ENCODE data around the gene KRT13.

KRT13 gene

GRCh38 chr17:41491476-41491875, 13.9 kb downstream of the KRT13 start:
- DNase-seq = no peak

GRCh38 chr17:41490000-41490990, 15.1 kb downstream of the KRT13 start:
- peak; percentile 5 to 14 for DNase-seq

GRCh38 chr17:41489531-41489930, 15.9 kb downstream of the KRT13 start, which contains the start of gene KRT36:
KRT36 (minus strand) TSS chr17:41489910; CDS start chr17:41489864, 46 bp downstream.
- no peak for DNase-seq

GRCh38 chr17:41486809-41487530, 18.4 kb downstream of the KRT13 start:
- DNase-seq = no peak

GRCh38 chr17:41486316-41486715, 19.1 kb downstream of the KRT13 start:
- no peak for DNase-seq

- no peak for DNase-seq
Observed at GRCh38 chr17:41484920-41485904, 20.2 kb downstream of the KRT13 start.

GRCh38 chr17:41483991-41484826, 21.2 kb downstream of the KRT13 start:
- no peak for DNase-seq

- DNase-seq = no peak
Observed at GRCh38 chr17:41483531-41483930, 21.9 kb downstream of the KRT13 start.

GRCh38 chr17:41481036-41481435, 24.4 kb downstream of the KRT13 start, which contains the start of gene KRT35:
KRT35 (minus strand) TSS chr17:41481151; CDS start chr17:41481097, 54 bp downstream.
- no peak for DNase-seq

- no peak for DNase-seq
Observed at GRCh38 chr17:41480581-41480980, 24.8 kb downstream of the KRT13 start.

GRCh38 chr17:41480136-41480535, 25.3 kb downstream of the KRT13 start:
- DNase-seq = no peak

GRCh38 chr17:41478237-41478636, 27.2 kb downstream of the KRT13 start:
- no peak for DNase-seq

- no peak for DNase-seq
Observed at GRCh38 chr17:41476866-41477815, 28.3 kb downstream of the KRT13 start.

GRCh38 chr17:41475421-41475820, 30.0 kb downstream of the KRT13 start:
- DNase-seq = no peak

- no peak for DNase-seq
Observed at GRCh38 chr17:41474863-41475262, 30.5 kb downstream of the KRT13 start.

GRCh38 chr17:41468346-41468745, 37.1 kb downstream of the KRT13 start:
- DNase-seq = no peak

GRCh38 chr17:41467561-41467960, 37.9 kb downstream of the KRT13 start:
- no peak for DNase-seq

- DNase-seq = no peak
Observed at GRCh38 chr17:41466988-41467387, 38.4 kb downstream of the KRT13 start, which contains the start of gene KRT32. KRT32 (minus strand) TSS chr17:41467386; CDS start chr17:41467325, 61 bp downstream.

GRCh38 chr17:41464682-41465081, 40.7 kb downstream of the KRT13 start:
- no peak for DNase-seq

- DNase-seq = no peak
Observed at GRCh38 chr17:41464173-41464572, 41.2 kb downstream of the KRT13 start.

Measured in NCI-H187 (cell line).